GM12878 (cell line): Measurements from ENCODE around the gene TXNDC12. TPM values are rescaled to one million over a fixed set of nuclear protein-coding genes. Genes with fewer than 3 reads are reported as not detected.

Experiments used
- ATAC-seq: fragments of 200-7000 bp; cut with Tn5 transposase; 3 replicates; pipeline ENCODE4 v1.9.1; 2020; ENCODE audit warnings: mild to moderate bottlenecking, moderate library complexity
- BruUV-seq: library from RNA; stranded (reverse); fragments of 400-500 nt; replicated peaks from 2 replicates; lab custom pipeline; 2021; lab: Mats Ljungman, UMichigan
- CTCF ChIA-PET: fragments of 300-600 bp; sonication (Branson Sonifier 250); formaldehyde crosslinking; extraction: SDS; loops from one replicate; lab custom pipeline; 2021; ENCODE audit warnings: inconsistent platforms; lab: Yijun Ruan, JAX
- POLR2A ChIA-PET: fragments of 350-600 bp; formaldehyde crosslinking; extraction: SDS; loops from one replicate; lab custom pipeline; 2021; ENCODE audit warnings: inconsistent platforms; lab: Charles Lee
- RAD21 ChIA-PET: fragments of 300-600 bp; sonication (Branson Sonifier 250); formaldehyde crosslinking; loops from one replicate; lab custom pipeline; 2023; ENCODE audit warnings: antibody characterized with exemption; ENCODE audit not compliant: unreplicated experiment; lab: Charles Lee
- SMC1A ChIA-PET: fragments of 300-600 bp; sonication (Branson Sonifier 250); formaldehyde crosslinking; loops from one replicate; lab custom pipeline; 2023; ENCODE audit not compliant: unreplicated experiment, uncharacterized antibody; lab: Charles Lee
- DNase-seq: peaks from one replicate; pipeline ENCODE4 v3.0.0-alpha.2; 2011; ENCODE audit warnings: low read depth, low spot score
- FAIRE-seq: peaks from 3 replicates; lab custom pipeline; 2011; peaks lifted over from hg19 to GRCh38; lab: Jason Lieb, UNC
- H2AFZ ChIP-seq: 2 replicates; pipeline ENCODE4 v1.6.0; 2011; ENCODE audit warnings: low read depth, low read length, control low read depth; ENCODE audit not compliant: control insufficient read depth
- H3K27ac ChIP-seq: 2 replicates; pipeline ENCODE4 v1.5.1; 2011; ENCODE audit warnings: control low read depth; ENCODE audit not compliant: control insufficient read depth, insufficient read depth
- H3K27me3 ChIP-seq, 2 experiments: replicated peaks in 1 of 2; 2 replicates each; pipeline versions ENCODE4 v1.6.0 to v1.6.1; 2011; ENCODE audit warnings: low read length in 1 of 2; ENCODE audit not compliant: control insufficient read depth in 2 of 2, insufficient read depth in 2 of 2
- H3K36me3 ChIP-seq, 2 experiments: 2 replicates each; pipeline ENCODE4 v1.5.1; 2011; ENCODE audit warnings: low read length in 1 of 2; ENCODE audit not compliant: control insufficient read depth in 2 of 2, insufficient read depth in 2 of 2
- H3K4me1 ChIP-seq: 2 replicates; pipeline ENCODE4 v1.6.1; 2011; ENCODE audit warnings: mild to moderate bottlenecking, low read length, moderate library complexity, mixed read lengths; ENCODE audit not compliant: control insufficient read depth, insufficient read depth
- H3K4me2 ChIP-seq: 2 replicates; pipeline ENCODE4 v1.6.0; 2011; ENCODE audit warnings: control low read depth; ENCODE audit not compliant: control insufficient read depth, insufficient read depth
- H3K4me3 ChIP-seq: fragments of 200-600 bp; sonication (generic); 2 replicates; pipeline ENCODE4 v1.5.1; 2016
- H3K79me2 ChIP-seq: 2 replicates; pipeline ENCODE4 v1.6.0; 2011; ENCODE audit warnings: low read length; ENCODE audit not compliant: control insufficient read depth, insufficient read depth
- H3K9ac ChIP-seq: 2 replicates; pipeline ENCODE4 v1.8.0; 2011; ENCODE audit warnings: low read length, control low read depth, mixed read lengths; ENCODE audit not compliant: control insufficient read depth, insufficient read depth
- H3K9me3 ChIP-seq: replicated peaks from 3 replicates; pipeline ENCODE4 v1.5.1; 2011; ENCODE audit warnings: mild to moderate bottlenecking, low read length; ENCODE audit not compliant: control insufficient read depth, insufficient read depth
- H4K20me1 ChIP-seq: 2 replicates; pipeline ENCODE4 v1.6.0; 2011; ENCODE audit not compliant: control insufficient read depth, insufficient read depth
- ATF2 ChIP-seq: IDR thresholded peaks from 2 replicates; pipeline ENCODE4 v1.6.1; 2012; ENCODE audit warnings: low read length, inconsistent platforms
- BCL3 ChIP-seq: IDR thresholded peaks from 2 replicates; pipeline ENCODE4 v1.6.1; 2011; ENCODE audit warnings: borderline replicate concordance, low read depth, mild to moderate bottlenecking, moderate library complexity, low read length; ENCODE audit not compliant: insufficient read depth, poor library complexity, severe bottlenecking
- CBX5 ChIP-seq: sonication (generic); IDR thresholded peaks from 2 replicates; pipeline ENCODE4 v1.6.1; 2016; ENCODE audit warnings: low read depth, moderate library complexity, mild to moderate bottlenecking, inconsistent platforms
- CUX1 ChIP-seq: IDR thresholded peaks from 2 replicates; pipeline ENCODE4 v1.6.1; 2012; ENCODE audit warnings: improper control_type of control experiment, low read depth, low read length; ENCODE audit not compliant: insufficient replicate concordance
- GABPA ChIP-seq: IDR thresholded peaks from 2 replicates; pipeline ENCODE4 v1.6.1; 2014; ENCODE audit warnings: antibody characterized with exemption, low read depth, mild to moderate bottlenecking, inconsistent platforms
- HDAC2 ChIP-seq: fragments of 200-600 bp; sonication (generic); IDR thresholded peaks from 2 replicates; pipeline ENCODE4 v1.6.1; 2017
- IKZF2 ChIP-seq, 2 experiments: fragments of 450-650 bp; IDR thresholded peaks; 2 replicates each; pipeline ENCODE4 v1.6.1; 2017; ENCODE audit warnings: mild to moderate bottlenecking in 2 of 2, moderate library complexity in 2 of 2
- NFXL1 ChIP-seq: fragments of 450-650 bp; IDR thresholded peaks from 2 replicates; pipeline ENCODE4 v1.6.1; 2017; ENCODE audit warnings: antibody characterized with exemption, mild to moderate bottlenecking, borderline replicate concordance
- RBBP5 ChIP-seq: fragments of 200-600 bp; sonication (generic); conservative IDR thresholded peaks from 2 replicates; pipeline ENCODE4 v1.6.1; 2016
- SKIL ChIP-seq: fragments of 450-650 bp; IDR thresholded peaks from 2 replicates; pipeline ENCODE4 v1.6.1; 2017; ENCODE audit warnings: mild to moderate bottlenecking, low read depth, inconsistent platforms; ENCODE audit not compliant: poor library complexity, severe bottlenecking
- ZNF622 ChIP-seq: fragments of 450-650 bp; IDR thresholded peaks from 2 replicates; pipeline ENCODE4 v1.6.1; 2017; ENCODE audit warnings: mild to moderate bottlenecking, inconsistent platforms
- WGBS: methylation state at CpG from one replicate; pipeline ENCODE4 v1.1.6; 2016; ENCODE audit warnings: low lambda C conversion rate; ENCODE audit not compliant: insufficient replicate concordance, insufficient coverage; ENCODE audit errors: missing lambda C conversion rate; 5-methylcytosine and 5-hydroxymethylcytosine counted together
- in situ Hi-C: fragments of 300-500 bp; cut with MboI; formaldehyde crosslinking; loops from 9 replicates; pipeline ENCODE4 v1.14.3; 2018; ENCODE audit warnings: mixed read lengths
- intact Hi-C: fragments of 100-400 bp; cut with micrococcal nuclease; formaldehyde crosslinking; loops from one replicate; pipeline ENCODE4 v1.14.2; 2022; ENCODE audit not compliant: unreplicated experiment
- polyA plus RNA-seq, 11 experiments: library from polyadenylated mRNA; depleted of rRNA in 4 of 11; unstranded in 6 of 11; stranded (reverse) in 5 of 11; fragments of >200 nt; fragmentation: Nextera tagmentation in 4 of 11; fragmentation: Illumina TruSeq in 1 of 11; extraction: Ambion mirVana in 4 of 11; extraction: Trizol in 1 of 11; gene quantifications; 1 replicate in 1 of 11; 2 replicates in 10 of 11; pipeline versions ENCODE4 v1.2.1 to v1.2.3, GENCODE V29; 2011 to 2016; ENCODE audit warnings: inconsistent platforms in 2 of 11, missing spikeins in 2 of 11, low read depth in 1 of 11
- total RNA-seq, 4 experiments: library from RNA; depleted of rRNA in 3 of 4; stranded (reverse); fragments of >200 nt in 3 of 4; fragmentation: Illumina TruSeq in 1 of 4; extraction: Trizol in 1 of 4; gene quantifications; 2 replicates each; pipeline versions ENCODE4 v1.2.1 to v1.2.3, GENCODE V29; 2013 to 2021

TXNDC12 gene
- total and polyA plus RNA-seq, 10 of the 15 experiments (the other 5 are each of a cell fraction or from before 2014, with no cell fraction given), result 6.7 to 41.7 (median 17.7) TPM

- Histone ChIP-seq H3K27me3 (no peaks in the 10 kb centered on the region), H3K4me2 (no peak overlapping the region), H3K9me3 (no peaks in the 10 kb centered on the region), H3K79me2 (no peaks in the 10 kb centered on the region), H3K4me1 (no peaks in the 10 kb centered on the region), H3K36me3 (no peaks in the 10 kb centered on the region), H4K20me1 (no peaks in the 10 kb centered on the region), H3K27ac (no peak overlapping the region), H3K4me3 (no peak overlapping the region), H3K9ac (no peak overlapping the region), H2AFZ (no peak overlapping the region)
- 16% methylated on average over 4 of the region's 4 CpGs for WGBS
- no TSS peak for BruUV-seq
- intact Hi-C loops (no loop called here), in situ Hi-C loops (no loop called here)
- FAIRE-seq (no peak), ATAC-seq (no peak), DNase-seq (no peak)
- CTCF ChIA-PET, result interaction anchor here (0.6 to 12.2 kb wide), 7 partner anchors 9 to 294 kb away, joined by 3 to 177 read pairs (median 4); no protein-coding TSS in a partner anchor
- RAD21 ChIA-PET, result interaction anchor here (0.7 to 1.4 kb wide), 2 partner anchors 107 to 117 kb away, joined by 3 to 10 read pairs; no protein-coding TSS in a partner anchor
- POLR2A ChIA-PET, result no interaction called here
- SMC1A ChIA-PET, result interaction anchor here (3.6 kb wide), 1 partner anchor 107 kb away, joined by 21 read pairs; no protein-coding TSS in a partner anchor
- TF ChIP-seq CBX5, result no peak
- no peak for TF ChIP-seq HDAC2
- no peak for TF ChIP-seq GABPA
- no peak for TF ChIP-seq BCL3
- TF ChIP-seq NFXL1, result no peak
- no peak for TF ChIP-seq ATF2
- no peak for TF ChIP-seq ZNF622
- TF ChIP-seq IKZF2 (IDR thresholded peaks at IDR 0.05), result no peak
- no peak for TF ChIP-seq RBBP5
- no peak for TF ChIP-seq SKIL
- TF ChIP-seq CUX1, result no peak
Observed at GRCh38 chr1:52003877-52004276, 51.1 kb downstream of the TXNDC12 start.
